ENCODE data around the gene LPCAT3. TPM values are rescaled to one million over a fixed set of nuclear protein-coding genes. Genes with fewer than 3 reads are reported as not detected.

LPCAT3 gene
- total RNA-seq, 2 donors from 2014 or later = 28.3 to 29.0 TPM

DNA sequence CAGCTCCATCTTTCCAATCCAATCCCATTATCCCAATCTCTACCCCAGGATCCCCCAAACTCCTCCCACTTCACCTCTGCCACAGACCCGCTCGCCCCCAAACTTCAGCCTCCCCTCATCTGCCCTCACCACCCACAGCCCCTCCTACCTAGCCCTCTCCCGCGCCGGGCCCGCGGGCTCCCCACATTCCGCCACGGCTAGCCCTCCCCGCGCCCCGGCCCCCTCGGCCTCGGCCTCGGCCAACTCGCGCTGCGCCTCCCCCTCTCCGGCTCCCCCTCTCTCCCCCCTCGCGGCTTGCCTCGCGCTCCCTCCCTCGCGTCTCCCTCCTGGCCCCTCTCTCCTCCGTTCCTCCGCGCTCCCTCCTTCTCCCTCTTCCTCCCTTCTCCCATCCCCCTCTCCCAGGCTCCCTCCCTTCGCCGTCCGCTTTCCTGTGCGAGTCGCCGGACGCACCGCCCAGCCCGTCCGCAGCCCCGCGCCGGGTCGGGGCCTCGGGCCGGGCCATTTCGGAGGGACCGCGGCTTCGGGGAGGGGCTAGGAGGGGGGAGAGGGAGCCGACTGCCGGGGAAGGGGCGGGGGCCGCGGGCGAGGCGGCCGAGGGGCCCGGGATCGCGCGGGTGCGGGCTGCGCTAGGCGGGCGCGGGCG, 90.8 kb downstream of the LPCAT3 start, which contains the start of gene ATN1:
Gene ATN1, plus strand, starts transcription at position 581 of the 643 bp plus-strand sequence. CDS start 6,043 bp downstream, outside the sequence.
- Mint-ChIP-seq H3K36me3 (ENCODE audit: insufficient read depth in 2 of 2) (peaks cover 2 to 11% of the 10 kb centered on the region in 2 donors), H3K9me3 (no peaks in the 10 kb centered on the region), H3K27ac (peak within 1 kb of the TSS; percentile 99), H3K4me3 (peak within 1 kb of the TSS; percentile 94 to 96), H3K27me3 (ENCODE audit: low read depth) (no peaks in the 10 kb centered on the region), H3K4me1 (ENCODE audit: low read depth) (peaks cover 69% of the 10 kb centered on the region)
- peak; percentile 50 to 59 for ATAC-seq (replicated peaks in 1 of 2)
- DNase-seq = peak; percentile 59 to 62

Other genes with a start within 250 kb of the LPCAT3 start
- 100 to 1,000 TPM; 117 to 188 TPM for gene LAG3, start 246.0 kb downstream of the LPCAT3 start, total RNA-seq
- 100 to 1,000 TPM; 126 to 141 TPM for gene CD4, start 228.9 kb downstream of the LPCAT3 start, total RNA-seq
- under 1 TPM; 0.72 to 0.93 TPM for gene GPR162, start 196.7 kb downstream of the LPCAT3 start, total RNA-seq
- gene P3H3, start 190.1 kb downstream of the LPCAT3 start, total RNA-seq = 1 to 10 TPM; 2.2 to 2.6 TPM
- 1 to 10 TPM in 1 of 2 donors, under 1 TPM in 1; 0.95 to 1.3 TPM for gene GNB3, start 177.6 kb downstream of the LPCAT3 start, total RNA-seq
- gene CDCA3, start 167.2 kb downstream of the LPCAT3 start, total RNA-seq = 10 to 100 TPM; 67.7 to 94.8 TPM
- gene USP5, start 166.3 kb downstream of the LPCAT3 start, total RNA-seq = 100 to 1,000 TPM in 1 of 2 donors, 10 to 100 TPM in 1; 98.0 to 105 TPM
- 100 to 1,000 TPM; 504 to 562 TPM for gene TPI1, start 150.9 kb downstream of the LPCAT3 start, total RNA-seq
- gene SPSB2, start 145.2 kb downstream of the LPCAT3 start, total RNA-seq = 10 to 100 TPM in 1 of 2 donors, 1 to 10 TPM in 1; 9.6 to 10.4 TPM
- 10 to 100 TPM in 1 of 2 donors, 1 to 10 TPM in 1; 8.6 to 11.3 TPM for gene LRRC23, start 113.7 kb downstream of the LPCAT3 start, total RNA-seq
- 100 to 1,000 TPM; 115 to 145 TPM for gene ENO2, start 103.9 kb downstream of the LPCAT3 start, total RNA-seq
- gene ATN1, start 90.5 kb downstream of the LPCAT3 start, total RNA-seq = 10 to 100 TPM; 51.4 to 64.9 TPM
- gene RNU7-1, start 74.7 kb downstream of the LPCAT3 start, total RNA-seq = not detected
- gene C12orf57, start 74.5 kb downstream of the LPCAT3 start, total RNA-seq = 100 to 1,000 TPM; 259 to 301 TPM
- 100 to 1,000 TPM; 238 to 313 TPM for gene PTPN6, start 67.1 kb downstream of the LPCAT3 start, total RNA-seq
- gene PHB2, start 47.8 kb downstream of the LPCAT3 start, total RNA-seq = 100 to 1,000 TPM; 296 to 348 TPM
- gene EMG1, start 47.6 kb downstream of the LPCAT3 start, total RNA-seq = 10 to 100 TPM; 44.9 to 45.7 TPM
- 1 to 10 TPM; 4.0 to 6.6 TPM for gene C1S, start 42.2 kb upstream of the LPCAT3 start, total RNA-seq
- 1 to 10 TPM; 5.6 to 6.4 TPM for gene C1R, start 74.0 kb upstream of the LPCAT3 start, total RNA-seq
- gene C1RL, start 90.7 kb upstream of the LPCAT3 start, total RNA-seq = 10 to 100 TPM; 22.6 to 27.4 TPM
- under 1 TPM in 1 of 2 donors, not detected in 1; 0.26 TPM for gene RBP5, start 110.4 kb upstream of the LPCAT3 start, total RNA-seq
- gene CLSTN3, start 111.9 kb upstream of the LPCAT3 start, total RNA-seq = 10 to 100 TPM; 56.1 to 59.2 TPM
- gene PEX5, start 171.2 kb upstream of the LPCAT3 start, total RNA-seq = 10 to 100 TPM; 25.4 to 35.2 TPM

All from activated T-cell treated with anti-CD3 and anti-CD28 coated beads, Interleukin-2, amount 50 U/mL, for 72 hours (primary cell).